CD4-positive, alpha-beta T cell treated with Interleukin-17A for 4 hours (primary cell): ENCODE measurements around the gene ZBP1.

ENCODE experiments used
- DNase-seq: peaks from one replicate; pipeline ENCODE4 v3.0.0-alpha.2; 2020; ENCODE audit warnings: mixed read lengths

The ZBP1 gene, protein sequence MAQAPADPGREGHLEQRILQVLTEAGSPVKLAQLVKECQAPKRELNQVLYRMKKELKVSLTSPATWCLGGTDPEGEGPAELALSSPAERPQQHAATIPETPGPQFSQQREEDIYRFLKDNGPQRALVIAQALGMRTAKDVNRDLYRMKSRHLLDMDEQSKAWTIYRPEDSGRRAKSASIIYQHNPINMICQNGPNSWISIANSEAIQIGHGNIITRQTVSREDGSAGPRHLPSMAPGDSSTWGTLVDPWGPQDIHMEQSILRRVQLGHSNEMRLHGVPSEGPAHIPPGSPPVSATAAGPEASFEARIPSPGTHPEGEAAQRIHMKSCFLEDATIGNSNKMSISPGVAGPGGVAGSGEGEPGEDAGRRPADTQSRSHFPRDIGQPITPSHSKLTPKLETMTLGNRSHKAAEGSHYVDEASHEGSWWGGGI

DNA sequence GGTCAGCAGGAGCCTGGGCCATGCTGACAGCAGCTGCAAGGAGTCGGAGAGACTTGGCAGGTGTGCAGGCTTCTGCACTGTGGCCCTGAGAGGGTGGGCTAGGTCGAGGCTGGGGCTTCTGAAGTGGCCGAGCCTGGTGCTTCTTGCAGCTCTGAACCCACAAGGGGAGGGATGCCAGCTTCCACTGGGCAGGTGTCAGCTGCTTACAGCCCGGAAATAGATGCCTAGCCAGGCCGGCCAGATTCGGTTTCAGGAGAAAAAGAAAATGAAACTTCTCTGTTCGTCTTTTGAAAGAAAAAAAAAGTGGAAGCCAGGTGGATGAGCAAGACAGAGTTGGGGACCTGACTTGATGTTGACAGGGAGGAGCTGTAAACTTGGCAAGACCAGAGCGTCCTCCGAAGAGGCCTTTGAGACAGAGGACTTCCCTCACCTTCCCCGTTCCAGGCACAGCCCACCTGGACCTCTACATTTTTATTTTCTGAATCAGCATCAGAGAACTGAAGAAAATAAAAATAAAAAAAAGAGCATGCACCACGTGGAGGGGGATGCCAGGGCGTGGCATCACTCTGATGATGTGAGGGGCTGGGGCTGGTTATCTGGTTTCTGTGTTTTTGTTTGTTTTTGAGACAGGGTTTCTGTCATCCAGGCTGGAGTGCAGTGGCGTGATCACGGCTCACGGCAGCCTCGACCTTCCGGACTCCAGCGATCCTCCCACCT, at the start of gene ZBP1:
ZBP1 (minus strand) TSS at position 153 of the 717 bp plus-strand sequence; CDS start at position 22, 131 bp downstream.
- DNase-seq: peak; percentile 66

DNA sequence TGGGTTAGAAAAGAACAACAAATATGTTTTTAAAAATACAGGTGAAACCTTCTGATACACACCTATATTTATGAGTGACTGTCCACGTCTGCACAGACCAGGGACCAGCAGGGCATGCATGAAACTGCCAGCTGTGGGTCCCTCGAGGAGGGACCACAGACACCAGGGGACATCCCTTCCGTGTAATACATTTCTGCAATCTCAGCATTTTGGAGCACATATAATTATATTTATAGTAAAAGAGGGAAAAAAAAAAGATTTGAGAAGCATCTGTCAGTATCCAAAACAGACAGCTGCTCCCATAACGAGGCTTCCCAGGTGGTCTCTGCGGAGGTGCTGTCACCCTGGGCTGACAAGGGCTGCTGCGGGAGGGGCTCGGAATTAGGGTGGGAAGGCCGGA, 49.4 kb upstream of the ZBP1 start:
- no peak for DNase-seq

DNA sequence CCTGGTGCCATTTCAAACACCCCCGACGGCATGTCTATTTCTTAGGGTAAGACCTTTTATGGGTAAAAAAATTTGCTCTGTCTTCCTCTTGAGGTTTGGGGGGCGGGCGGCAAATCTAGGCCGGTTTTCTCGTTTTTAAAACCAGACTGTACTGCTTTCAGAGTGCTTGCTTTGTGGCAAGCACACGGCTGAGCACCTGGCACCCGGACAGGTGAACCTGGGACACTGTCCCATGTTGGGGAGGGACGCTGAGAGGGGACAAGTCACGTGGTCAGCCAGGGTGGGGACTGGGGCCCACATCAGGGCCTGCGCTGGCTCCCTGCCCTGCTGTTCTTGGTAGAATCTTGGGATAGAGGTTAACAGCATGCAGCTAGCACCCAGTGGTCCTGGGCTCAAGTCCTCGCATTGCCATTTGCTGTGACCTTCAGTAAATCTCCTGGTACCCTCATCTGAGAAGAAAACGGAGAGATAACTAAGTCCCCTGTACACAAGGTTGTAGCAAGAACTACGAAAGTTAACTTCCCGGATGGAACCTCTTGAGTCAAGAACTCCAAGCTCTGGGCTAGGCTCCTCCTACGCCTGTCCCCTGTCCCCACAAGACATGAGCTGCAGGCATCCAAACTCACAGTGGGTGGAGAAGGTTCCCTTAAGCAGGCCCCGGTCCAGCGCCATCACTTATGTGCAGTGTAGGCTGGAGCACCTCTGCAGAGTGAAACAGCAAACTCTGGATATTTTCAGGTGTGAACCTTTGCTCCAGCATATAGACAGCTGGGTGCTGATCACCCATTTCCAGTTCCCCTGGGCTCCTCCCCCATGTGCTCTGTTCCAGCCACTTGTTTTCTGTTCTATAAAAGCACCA, 47.9 kb upstream of the ZBP1 start:
- no peak for DNase-seq

DNA sequence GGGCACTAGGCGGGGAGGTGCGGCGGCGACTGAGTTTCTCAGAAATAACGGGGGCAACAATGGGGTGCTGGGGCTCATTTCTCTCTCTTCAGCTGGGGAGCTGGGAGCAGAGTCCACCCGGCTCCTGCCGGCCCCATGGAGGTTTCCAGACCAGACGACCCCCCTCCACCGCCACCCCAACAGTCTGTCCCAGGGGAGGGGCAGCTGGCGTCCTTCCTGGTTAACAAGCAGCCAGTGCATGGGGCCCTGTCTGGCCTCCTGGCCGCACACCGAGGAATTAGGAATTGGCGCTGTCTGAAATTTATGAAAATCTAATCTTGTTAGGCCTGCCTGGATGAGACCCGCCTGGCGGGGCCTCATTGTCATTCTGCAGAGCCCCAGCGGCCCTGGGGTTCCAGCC, 47.2 kb upstream of the ZBP1 start:
- DNase-seq: no peak

DNA sequence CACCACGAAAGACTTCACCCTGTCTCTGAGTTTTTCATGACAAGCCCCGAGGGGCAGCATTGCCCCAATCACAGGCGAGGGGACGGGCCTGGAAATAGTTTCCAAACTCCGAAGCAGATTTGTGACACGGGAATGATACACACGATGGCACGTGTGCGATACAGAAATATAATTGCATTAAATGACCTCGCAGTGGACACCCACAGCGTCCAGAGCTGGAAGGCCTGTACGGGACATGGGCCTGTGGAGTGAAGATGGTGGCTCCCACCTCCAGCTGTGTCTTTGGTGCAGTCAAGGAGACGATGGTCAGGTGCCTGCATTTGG, 46.6 kb upstream of the ZBP1 start:
- DNase-seq: no peak

DNA sequence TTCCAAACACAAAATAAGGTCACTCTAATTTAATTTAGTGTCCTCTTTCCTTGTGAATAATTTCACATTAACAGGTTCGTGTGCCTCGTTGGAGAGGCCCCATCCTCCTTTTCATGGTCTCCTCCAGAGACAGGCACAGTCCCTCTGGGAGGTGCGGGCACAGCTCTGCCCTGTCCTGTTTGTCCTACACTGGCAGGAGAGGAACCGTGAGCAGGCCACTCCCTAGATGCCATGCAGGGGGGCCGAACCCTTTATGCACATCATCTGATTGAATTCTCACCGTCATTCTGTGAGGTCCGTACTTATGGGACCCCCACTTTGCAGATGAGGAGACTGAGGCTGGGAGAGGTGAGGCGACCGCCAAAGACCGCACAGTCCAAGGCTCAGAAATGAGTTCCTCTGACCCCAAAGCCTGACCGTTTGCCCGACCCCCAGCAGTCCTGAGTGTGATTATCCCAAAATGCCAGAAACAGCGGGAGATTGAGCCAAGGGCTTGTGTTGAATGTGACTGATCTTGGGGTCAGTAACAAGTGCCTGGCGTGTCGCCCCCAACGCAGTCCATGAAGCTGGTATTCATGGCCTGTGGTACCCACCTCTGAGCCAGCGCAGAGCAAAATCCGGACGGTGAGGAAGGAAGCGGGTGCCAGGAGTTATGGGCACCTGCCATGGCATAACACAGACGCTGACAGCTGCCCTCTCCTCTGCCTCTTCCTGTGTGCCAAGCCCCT, 46.0 kb upstream of the ZBP1 start:
- DNase-seq: no peak

DNA sequence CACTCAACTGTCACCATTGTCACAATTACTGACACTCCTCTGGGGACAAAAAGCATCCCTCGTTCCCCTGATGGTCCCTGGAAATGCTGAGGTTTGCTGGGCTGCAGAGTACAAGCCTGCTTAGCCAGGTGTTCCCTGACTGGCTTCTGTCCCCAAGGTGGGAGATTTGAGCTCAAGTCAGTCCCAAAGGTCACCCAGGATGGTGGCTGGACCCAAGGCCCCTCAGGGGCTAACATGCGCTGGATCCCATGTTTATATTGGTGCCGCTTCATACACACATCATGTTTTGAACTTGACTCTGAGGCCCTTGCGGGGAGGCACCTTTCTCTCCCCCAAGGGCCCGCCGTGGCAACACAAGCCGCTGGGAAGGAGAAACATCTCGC, 45.4 kb upstream of the ZBP1 start:
- DNase-seq: no peak

DNA sequence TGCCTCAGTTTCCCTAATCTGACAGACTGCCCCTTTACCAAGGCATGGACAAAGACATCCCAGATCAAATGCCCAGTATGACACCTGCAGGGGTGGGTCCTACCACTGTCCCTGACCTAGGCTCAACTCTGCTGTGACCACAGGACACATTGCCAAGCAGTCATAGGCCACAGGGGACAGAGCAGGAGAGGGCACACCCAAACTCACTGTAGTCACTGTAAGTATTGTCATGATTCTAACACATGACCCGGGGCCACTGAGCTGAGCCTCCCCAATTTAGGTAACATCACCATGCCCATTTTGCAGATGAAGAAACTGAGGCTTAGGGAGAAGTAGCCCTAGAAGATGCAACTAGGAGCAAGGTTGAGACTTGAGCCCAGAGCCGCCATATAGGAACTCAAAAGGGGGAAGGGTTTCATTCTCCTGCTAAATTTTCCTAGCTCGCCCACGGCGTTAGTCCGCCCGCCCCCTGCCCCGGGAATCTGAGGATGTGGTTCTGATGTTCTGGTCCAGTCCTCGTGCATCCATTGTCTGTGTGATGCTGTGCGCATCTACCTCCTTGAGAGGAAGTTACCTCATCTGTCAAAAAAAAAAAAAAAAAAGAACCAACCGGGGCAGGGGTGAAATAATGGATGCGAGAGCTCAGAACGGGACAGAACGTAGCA, 44.8 kb upstream of the ZBP1 start:
- no peak for DNase-seq

DNA sequence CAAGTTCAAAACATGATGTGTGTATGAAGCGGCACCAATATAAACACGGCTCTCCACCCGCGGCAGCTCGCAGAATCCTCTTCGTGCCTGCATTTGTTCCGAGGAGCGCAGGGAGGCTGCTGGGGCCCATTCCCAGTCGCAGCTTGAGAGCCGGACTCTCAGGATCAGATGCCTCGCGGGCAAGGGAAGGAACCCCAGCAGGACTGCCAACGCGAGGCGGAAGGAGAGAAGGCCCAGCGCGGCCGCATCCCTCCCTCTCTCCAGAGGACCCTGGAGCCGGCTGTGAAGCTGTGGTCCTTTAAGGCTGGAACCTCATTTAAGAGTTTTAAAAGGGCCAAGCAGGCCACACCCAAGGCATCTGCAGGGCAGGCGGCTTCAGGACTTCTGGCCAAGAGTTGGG, 44.2 kb upstream of the ZBP1 start:
- DNase-seq: no peak

DNA sequence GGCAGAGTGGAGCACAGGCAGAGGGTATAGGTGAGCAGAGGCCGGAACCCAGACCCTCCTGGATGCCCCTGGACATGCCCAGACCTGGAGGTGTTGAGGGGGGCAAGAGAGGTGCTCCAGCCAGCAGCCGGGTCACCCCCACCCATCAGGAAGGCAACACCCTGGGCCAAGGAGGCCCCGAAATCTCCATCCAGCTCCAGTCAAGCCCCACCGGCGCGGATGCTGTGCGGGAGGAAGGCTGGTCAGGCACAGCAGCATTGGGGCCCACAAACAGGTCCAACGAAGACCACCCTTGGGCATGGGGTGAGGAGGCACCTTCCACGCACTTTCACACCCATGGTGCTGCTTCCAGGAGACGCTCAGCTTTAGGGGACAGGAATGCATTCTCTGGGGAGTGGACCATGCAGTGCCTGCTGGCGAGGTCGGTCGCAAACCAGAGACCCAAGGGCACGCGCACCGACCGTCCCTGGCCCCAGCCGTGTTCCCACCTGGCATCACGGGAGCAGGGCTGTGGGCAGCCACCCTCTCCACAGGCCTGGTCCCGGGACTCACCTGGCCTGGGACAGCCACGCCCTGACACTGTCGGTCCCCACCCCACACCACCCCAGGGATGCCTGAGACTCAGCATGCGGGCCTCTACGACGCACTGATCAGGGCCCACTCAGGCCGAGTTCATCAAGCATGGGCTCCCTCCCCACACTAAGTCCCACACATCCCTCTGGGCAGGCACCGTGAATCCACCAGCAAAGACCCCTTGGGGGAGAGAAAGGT, 43.6 kb upstream of the ZBP1 start:
- DNase-seq: peak; percentile 1

DNA sequence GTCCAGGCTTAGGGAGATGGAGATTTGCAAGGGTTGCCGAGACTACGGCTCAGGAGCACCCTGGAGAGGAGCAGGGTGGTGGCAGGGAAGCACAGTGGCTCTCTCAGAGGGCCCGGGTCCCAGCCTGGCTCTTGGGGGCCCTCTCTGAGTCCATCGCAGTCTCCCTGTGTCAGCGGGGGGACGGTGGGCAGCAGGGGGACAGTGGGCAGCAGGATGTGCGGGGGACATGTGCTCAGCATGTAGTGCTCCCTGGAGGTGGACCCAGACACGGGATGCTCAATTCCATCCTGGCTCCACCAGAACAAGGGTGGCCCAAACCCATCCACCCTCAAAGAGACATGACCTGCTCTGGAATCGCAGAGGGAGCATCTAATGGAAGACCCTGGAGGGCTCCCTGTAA, 43.0 kb upstream of the ZBP1 start:
- DNase-seq: no peak

DNA sequence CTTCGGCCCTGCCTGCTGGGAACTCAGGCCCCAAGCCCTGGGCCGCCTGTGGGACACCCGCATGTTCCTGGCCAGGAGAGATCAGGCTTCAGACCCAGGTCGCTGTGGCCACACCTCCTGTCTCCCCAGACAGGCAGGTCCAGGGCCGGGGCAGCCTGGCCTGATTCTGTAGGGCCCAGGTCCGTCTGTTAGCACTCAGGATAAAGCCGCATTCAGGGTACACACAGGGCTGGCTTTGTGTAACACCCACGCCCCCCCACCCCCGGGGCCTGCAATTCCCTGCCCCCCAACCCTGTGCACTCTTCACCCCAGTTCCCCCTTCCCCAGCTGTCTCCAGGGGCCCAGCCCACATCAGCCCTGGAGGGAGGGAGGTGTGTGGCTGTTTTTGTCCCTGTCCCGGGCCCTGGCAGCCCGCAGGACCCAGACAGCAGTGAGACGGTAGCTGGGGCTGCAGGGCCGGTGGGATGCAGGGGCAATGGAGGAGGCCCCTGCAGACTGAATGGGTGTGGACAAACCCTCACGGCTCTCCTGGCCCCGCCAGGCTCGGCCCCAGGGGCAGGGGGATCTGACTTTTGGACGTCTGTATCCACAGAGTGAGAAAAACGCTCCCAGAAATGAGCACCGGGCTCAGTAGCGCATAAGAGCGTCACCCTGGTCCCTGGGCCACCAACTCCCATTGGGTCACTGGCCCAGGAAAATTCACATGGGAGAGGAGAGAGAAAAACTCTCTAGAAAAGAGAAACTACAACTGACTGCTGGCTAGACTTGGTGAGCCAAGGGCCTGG, 42.4 kb upstream of the ZBP1 start:
- DNase-seq: no peak

DNA sequence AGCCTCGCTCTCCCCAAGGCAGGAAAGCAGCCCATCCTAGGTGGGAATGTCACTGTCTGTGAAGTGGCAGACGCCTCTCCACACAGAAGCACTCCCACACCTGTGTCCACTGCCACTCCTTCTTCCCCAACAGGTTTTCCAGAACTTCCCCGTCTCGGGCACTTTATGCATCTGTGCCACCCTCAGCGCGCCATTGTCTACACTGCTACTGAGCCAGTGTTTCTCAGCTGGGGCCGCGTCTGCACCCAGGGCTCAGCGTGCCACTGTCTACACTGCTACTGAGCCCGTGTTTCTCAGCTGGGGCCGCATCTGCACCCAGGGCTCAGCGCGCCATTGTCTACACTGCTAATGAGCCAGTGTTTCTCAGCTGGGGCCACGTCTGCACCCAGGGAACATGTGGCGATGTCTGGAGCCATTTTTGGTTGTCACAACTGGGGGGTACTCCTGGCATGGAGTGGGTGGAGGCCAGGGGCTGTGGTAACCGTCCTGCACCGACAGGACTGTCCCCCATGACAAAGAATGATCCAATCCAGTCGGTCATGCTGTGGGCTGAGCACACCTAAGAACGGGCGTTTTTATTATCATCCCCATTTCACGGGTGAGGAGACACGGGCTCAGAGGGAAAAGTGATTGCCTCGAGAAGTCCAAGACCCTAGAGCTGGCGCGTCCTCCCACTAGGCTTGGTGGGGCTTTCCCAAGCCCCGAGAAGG, 41.7 kb upstream of the ZBP1 start:
- no peak for DNase-seq

DNA sequence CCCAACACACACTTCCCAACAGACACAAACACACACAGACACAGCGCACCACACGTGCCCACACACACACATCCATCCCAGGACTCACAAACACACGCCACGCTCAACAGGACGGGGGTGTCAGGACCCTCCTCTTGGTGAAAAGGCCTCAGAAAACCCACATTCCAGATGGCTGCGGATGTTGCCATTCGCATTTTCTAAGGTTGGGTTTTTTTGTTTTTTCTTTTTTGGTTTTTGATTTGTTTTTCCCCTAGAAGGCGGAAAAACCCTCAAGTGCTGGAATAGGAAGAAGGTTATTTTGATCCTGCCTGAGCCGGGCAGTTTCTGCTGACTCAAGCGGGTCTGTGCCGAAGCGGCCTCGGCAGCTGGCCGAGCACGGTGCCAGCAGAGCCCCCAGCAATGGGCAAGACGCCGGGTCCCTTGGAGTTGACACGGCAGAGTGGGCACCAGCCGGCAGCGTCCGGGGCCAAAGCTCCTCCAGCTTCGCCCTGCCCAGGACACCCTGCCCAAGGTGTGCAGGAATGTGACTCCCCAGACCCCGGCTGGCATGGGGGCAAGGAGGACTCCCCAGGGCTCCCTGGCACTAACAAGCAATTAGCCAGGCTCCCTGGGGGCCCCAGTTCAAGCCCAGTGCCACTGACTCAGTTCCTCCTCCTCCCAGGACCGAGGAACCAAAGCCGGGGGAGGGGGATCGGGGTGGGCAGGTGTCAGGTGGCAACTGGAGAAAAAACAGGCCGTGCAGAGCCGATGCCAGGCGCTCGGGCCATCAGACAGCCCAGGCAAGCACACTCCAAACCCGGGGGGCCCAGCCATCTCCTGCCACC, 40.9 kb upstream of the ZBP1 start:
- no peak for DNase-seq

DNA sequence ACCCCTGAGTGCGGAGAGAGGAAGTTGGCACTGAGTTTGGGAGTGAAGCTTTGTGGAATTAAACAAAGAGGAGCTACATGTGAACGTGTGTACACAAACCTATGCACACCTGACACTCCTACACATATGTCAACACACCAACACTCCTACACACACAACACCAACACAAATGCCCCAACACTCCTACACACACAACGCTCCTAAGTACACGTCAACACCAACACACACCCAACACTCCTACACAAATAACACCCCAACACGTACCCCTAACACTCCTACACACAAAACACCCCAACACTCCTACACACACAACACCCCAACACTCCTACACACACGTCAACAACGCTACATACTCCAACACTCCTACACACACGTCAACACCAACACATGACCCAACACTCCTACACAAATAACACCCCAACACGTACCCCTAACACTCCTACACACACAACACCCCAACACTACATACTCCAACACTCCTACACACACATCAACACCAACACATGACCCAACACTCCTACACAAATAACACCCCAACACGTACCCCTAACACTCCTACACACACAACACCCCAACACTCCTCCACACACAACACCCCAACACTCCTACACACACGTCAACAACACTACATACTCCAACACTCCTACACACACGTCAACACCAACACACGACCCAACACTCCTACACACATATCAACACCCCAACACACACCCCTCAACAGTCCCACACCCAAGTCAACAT, 40.1 kb upstream of the ZBP1 start:
- DNase-seq: no peak

DNA sequence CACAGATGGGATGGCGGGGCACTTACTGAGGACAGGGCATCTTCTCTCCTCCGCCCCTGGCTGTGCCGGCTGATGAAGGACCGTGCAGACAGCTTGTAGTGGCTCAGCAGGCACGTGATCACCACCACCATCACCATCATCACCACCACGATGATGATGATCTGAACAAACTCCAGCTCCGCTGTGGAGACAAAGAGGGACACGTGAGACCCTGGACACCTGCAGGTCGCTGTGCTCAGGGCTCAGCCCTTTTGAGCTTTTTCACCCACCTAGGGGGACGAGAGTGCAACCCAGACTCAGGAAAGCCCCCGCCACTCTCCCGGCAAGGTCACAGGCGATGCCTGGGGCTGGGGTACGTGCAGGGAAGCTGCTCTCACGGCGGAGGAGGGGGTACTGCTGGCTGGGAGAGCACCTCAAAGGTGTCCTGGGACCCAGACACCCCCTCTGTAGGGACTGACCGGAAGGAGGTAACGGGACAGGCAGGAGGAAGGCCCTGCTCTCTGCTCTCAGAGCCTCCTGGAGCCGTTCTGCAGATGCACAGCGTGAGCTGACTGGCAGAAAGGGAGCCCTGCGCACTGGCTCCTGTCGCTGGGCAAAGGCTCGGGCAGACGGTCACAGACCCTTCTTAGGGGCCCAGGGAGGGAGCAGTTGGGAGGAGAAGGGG, 39.4 kb upstream of the ZBP1 start:
- DNase-seq: no peak

DNA sequence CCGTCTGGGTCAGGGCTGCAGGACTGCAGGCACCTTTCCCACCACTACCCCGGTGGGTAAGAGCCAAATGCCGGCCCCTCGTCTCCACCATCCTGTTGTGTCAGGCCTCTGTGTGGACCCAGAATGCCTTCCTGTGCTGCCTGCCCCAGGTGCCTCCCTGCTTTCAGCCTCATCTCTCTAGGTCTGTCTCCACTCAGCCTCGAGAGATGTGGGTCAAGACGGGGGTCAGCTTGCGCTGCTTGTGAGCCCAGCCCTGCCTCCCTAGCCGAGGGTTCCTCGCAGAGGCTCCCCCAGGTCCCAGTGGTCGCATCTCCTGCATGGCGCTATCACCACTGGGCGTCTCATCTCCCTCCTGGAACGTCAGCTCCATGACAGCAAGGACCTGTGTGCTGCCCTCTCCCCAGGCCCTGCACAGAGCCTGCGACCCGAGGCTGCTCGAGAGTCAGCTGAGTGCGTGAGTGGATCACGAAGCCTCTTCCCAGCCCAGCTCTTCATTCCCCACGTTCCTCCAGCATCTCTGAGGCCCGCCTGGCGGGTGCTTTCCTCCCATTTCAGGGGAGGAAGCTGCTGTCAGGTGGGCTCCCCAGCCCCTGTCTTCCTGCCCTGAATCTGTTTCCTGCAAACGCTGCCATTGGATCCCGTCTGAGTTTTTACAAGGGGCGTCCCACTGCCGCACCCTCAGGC, 38.7 kb upstream of the ZBP1 start:
- DNase-seq: no peak
